Spinal cord (tissue), 10 donors: Measurements from ENCODE around the gene HOXD11. TPM values are rescaled to one million over a fixed set of nuclear protein-coding genes. Genes with fewer than 3 reads are reported as not detected.
A peak's percentile ranks its signal among the peaks of the same experiment; 100 is the strongest.

ENCODE experiments used
- DNase-seq, 6 donors: peaks; one replicate each; pipeline versions ENCODE4 v3.0.0 to v3.0.0-alpha.2; 2013 to 2015; ENCODE audit warnings: low spot score in 6 of 6, low read depth in 4 of 6
- H3K27ac ChIP-seq: one replicate; pipeline ENCODE4 v1.5.1; 2013; ENCODE audit warnings: low read depth, low read length, control low read depth
- H3K27me3 ChIP-seq: one replicate; pipeline ENCODE4 v1.6.1; 2013; ENCODE audit warnings: low read length; ENCODE audit not compliant: control insufficient read depth, insufficient read depth
- H3K36me3 ChIP-seq: one replicate; pipeline ENCODE4 v1.6.1; 2013; ENCODE audit warnings: low read length; ENCODE audit not compliant: control insufficient read depth, insufficient read depth
- H3K4me1 ChIP-seq: one replicate; pipeline ENCODE4 v1.6.1; 2013; ENCODE audit warnings: low read length; ENCODE audit not compliant: control insufficient read depth, insufficient read depth
- H3K4me3 ChIP-seq: one replicate; pipeline ENCODE4 v1.5.1; 2013; ENCODE audit warnings: low read depth, low read length, control low read depth
- H3K9me3 ChIP-seq: one replicate; pipeline ENCODE4 v1.6.1; 2013; ENCODE audit warnings: low read length; ENCODE audit not compliant: control insufficient read depth, insufficient read depth
- WGBS: methylation state at CpG from one replicate; pipeline ENCODE4 v1.1.5; 2013; ENCODE audit warnings: missing lambda C conversion rate; ENCODE audit not compliant: insufficient coverage; 5-methylcytosine and 5-hydroxymethylcytosine counted together
- long read RNA-seq, 4 donors: transcript quantifications; one replicate each; lab custom pipeline, GENCODE V29; 2026
- polyA plus RNA-seq, 2 donors: library from polyadenylated mRNA; unstranded; fragments of 120-200 nt; gene quantifications; one replicate each; pipeline ENCODE4 v1.2.1, GENCODE V29; 2013; ENCODE audit not compliant: insufficient read length in 2 of 2
- total RNA-seq, 2 donors: library from RNA; depleted of rRNA in 1 of 2; stranded (reverse); fragments of 120-200 nt in 1 of 2; fragments of >200 nt in 1 of 2; gene quantifications; one replicate each; pipeline versions ENCODE4 v1.2.3 to v1.2.4, GENCODE V29; 2013 to 2014
- donor health status: healthy.

Gene HOXD11
- total RNA-seq (1 to 10 TPM in 1 of 2 donors, not detected in 1; 1.4 TPM), polyA plus RNA-seq (under 1 TPM; 0.39 to 0.51 TPM)
- long read RNA-seq, donor 1, result 0 reads
- long read RNA-seq, donor 2, result 0 reads
- long read RNA-seq, donor 3, result 0 reads
- long read RNA-seq, donor 4, result 0 reads

DNA sequence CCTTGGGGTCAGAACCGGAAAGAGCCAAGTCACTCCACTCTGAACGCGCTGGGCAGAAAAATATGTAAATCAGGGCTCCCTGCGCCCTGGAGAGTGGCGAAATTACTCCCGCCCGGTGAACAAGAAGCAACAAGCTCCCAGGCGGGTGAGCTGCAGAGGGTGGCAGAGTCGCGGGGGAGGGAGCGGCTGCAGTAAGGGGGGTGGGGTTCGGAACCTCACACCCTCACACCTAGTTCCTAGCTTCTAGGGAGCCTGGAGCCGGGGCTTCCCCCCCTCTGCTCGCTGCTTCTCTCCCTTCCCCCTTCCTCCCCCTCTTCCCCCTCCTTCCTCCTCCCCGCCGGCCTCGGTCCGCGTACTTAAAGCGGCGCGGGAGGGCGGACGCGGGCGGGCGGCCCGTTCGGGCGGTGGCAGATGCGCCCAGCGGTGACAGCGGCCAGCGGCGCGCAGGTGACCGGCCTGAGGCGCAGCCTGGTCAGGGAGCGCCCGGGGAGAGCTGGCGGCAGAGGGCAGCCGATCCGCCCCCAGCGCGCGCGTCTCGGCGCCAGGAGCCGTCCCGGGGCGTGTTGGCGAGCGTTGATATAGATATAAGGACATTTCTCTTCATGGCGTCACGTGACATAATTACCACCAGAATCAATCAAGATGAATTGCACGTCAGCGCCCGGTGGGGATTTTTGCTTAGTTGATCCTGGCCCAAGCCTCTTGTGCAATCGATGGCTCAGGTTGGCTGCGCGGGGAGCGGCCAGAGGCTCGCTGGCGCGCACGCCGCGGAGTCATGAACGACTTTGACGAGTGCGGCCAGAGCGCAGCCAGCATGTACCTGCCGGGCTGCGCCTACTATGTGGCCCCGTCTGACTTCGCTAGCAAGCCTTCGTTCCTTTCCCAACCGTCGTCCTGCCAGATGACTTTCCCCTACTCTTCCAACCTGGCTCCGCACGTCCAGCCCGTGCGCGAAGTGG is at the start of gene HOXD11:
TSS of gene HOXD11 (plus strand) at position 700 of the 959 bp plus-strand sequence. CDS start at position 776, 76 bp downstream.
- DNase-seq, result no peak
- WGBS, result under 1% methylated on average over 71 of the region's 85 CpGs
- Histone ChIP-seq H3K27me3 (peaks cover 97% of the 10 kb centered on the region), H3K36me3 (no peaks in the 10 kb centered on the region), H3K9me3 (no peaks in the 10 kb centered on the region), H3K4me3 (peak within 1 kb of the TSS; percentile 19), H3K4me1 (peaks cover 32% of the 10 kb centered on the region), H3K27ac (peak within 1 kb of the TSS; percentile 79)

GRCh38 chr2:176063958-176064357 is 43.1 kb upstream of the HOXD11 start:
- Histone ChIP-seq H3K9me3 (no peaks in the 10 kb centered on the region), H3K4me3 (no peak overlapping the region), H3K27ac (no peak overlapping the region), H3K36me3 (no peaks in the 10 kb centered on the region), H3K4me1 (peaks cover 22% of the 10 kb centered on the region), H3K27me3 (peaks cover 59% of the 10 kb centered on the region)
- peak in 1 of 6 donors; percentile 22 for DNase-seq
- WGBS, result no CpG with 5 or more reads among the region's 2 CpGs

DNA sequence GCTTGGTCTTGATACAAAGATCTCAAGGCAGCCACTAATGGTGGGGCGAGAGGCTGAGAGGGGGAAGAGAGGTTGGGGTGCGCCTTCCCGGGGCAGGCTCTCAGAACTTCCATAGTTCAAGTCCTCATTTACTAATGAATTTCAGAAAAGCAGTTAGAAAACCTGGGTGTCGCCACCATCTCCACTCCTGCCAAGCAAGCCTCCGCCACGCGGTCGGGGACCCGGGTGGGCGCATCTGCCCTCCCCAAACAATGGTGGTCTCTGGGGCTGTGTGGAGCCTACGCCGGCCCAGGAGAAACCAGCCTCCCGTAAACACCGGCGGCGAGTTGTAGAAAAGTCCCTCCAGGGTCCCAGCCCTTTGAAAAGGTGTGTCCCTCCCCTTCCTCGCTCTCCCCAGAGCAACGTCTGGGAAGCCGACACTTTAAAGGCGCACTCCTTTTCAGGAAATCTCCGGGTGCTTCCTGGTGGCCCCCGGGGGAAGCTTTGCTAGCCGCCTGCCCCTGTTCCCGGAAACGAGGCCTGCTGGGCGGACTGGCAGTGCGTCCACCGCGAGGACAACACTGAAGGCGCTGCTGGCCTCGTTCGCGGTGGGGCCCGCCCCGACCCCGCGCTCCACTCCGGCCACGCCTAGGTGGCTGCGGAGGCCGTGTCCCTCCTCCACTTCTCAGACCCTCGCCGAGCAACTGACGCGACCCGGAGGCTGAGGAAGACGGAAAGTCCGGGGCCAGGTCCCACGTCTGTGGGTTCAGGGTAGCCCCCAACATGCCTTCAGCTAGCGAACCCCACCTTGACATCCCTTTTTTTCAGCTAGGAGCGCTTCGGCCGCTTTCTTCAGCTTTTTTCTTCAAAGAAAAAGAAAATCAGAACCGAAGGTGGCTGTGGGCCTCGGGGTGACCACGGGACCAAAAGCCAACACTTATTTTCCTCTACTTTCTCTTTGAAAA is 40.2 kb upstream of the HOXD11 start:
- Histone ChIP-seq H3K27ac (no peak overlapping the region), H3K36me3 (no peaks in the 10 kb centered on the region), H3K27me3 (peaks cover 81% of the 10 kb centered on the region), H3K4me3 (peak overlapping the region; percentile 16), H3K9me3 (no peaks in the 10 kb centered on the region), H3K4me1 (peaks cover 29% of the 10 kb centered on the region)
- WGBS, result 3% methylated on average over 51 of the region's 56 CpGs
- DNase-seq, result no peak

- peaks cover 30% of the 10 kb centered on the region for H3K4me1 ChIP-seq
- H3K9me3 ChIP-seq, result no peaks in the 10 kb centered on the region
- DNase-seq, result peak in 1 of 6 donors; percentile 15
- H3K4me3 ChIP-seq, result peak overlapping the region; percentile 16
- no peak overlapping the region for H3K27ac ChIP-seq
- WGBS, result 5% methylated on average over 33 of the region's 38 CpGs
- H3K36me3 ChIP-seq, result no peaks in the 10 kb centered on the region
- peaks cover 84% of the 10 kb centered on the region for H3K27me3 ChIP-seq
Measured at GRCh38 chr2:176067589-176068418, 39.3 kb upstream of the HOXD11 start.

DNA sequence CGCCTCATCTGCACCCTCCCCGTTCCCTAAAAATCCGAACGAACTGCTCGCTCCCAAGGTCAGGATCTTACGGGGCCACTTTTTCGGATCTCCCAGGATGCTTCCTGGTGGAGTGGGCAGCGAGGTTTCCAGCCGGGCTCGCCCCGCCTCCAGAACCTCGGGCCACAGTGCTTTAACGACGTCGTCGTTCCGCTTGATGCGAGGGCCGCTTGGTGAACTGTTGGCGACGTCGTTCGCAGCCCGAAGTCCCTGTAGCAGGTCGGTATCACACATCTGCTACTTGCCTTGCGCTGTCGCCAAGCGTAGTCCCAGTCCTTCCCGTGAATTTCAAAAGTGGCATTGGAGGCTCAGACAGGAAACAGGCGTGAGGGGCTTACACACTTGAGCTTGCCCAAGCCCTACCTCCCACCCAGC is 38.7 kb upstream of the HOXD11 start:
- DNase-seq, result peak in 1 of 6 donors; percentile 21
- no peak overlapping the region for H3K4me3 ChIP-seq
- peaks cover 30% of the 10 kb centered on the region for H3K4me1 ChIP-seq
- peaks cover 90% of the 10 kb centered on the region for H3K27me3 ChIP-seq
- no peak overlapping the region for H3K27ac ChIP-seq
- WGBS, result 5% methylated on average over 30 of the region's 30 CpGs
- H3K36me3 ChIP-seq, result no peaks in the 10 kb centered on the region
- no peaks in the 10 kb centered on the region for H3K9me3 ChIP-seq

DNA sequence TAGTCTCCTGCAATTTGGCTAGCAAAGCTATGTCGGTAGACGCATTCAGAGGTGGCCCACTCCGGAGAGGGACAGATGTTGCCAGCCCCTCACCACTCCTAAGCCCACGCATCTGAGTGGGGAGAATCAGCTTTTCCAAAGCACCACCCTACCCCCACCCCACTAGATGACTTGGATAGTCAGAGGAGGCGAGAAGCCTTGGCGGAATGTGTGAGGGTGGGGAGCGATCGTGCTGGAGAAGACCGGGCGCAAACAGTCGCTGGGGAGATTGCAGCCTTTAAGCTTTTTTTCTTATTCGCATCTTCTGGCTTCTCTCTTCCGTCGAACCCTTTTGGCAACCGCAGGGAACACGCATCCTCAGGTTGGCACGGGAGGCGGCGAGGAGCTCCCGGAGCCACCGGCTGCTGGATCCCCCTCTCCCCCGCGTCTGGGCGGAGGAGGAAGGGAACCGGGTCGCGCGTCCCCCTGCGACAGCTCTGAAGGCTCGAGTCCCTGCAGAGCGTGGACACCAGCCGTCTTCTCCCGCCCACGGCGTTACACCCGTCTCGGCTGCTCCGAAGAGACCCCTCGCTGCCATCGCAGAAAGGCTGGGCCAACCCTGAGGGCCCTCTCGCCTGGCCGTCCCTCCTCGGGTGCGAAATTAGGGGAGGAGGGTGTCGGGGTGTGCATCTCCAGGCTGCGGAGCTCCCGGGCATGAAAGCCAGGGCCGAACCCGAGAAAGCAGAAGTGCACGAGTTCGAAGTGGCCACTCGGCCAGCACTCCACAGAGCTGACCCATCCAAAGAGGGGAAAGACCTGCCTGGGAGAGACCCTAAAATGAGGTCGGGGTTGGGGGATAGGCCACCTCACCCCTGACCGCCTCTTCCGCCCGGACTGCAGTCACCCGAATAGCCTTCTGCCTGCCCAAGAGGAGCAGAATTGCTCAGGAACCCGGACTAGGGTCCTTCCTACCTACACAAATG is 35.5 kb upstream of the HOXD11 start:
- H3K27me3 ChIP-seq, result peaks cover 100% of the 10 kb centered on the region
- no peak overlapping the region for H3K4me3 ChIP-seq
- H3K9me3 ChIP-seq, result no peaks in the 10 kb centered on the region
- no peaks in the 10 kb centered on the region for H3K36me3 ChIP-seq
- 5% methylated on average over 55 of the region's 58 CpGs for WGBS
- no peak overlapping the region for H3K27ac ChIP-seq
- peak in 1 of 6 donors; percentile 3 for DNase-seq
- H3K4me1 ChIP-seq, result peaks cover 30% of the 10 kb centered on the region

DNA sequence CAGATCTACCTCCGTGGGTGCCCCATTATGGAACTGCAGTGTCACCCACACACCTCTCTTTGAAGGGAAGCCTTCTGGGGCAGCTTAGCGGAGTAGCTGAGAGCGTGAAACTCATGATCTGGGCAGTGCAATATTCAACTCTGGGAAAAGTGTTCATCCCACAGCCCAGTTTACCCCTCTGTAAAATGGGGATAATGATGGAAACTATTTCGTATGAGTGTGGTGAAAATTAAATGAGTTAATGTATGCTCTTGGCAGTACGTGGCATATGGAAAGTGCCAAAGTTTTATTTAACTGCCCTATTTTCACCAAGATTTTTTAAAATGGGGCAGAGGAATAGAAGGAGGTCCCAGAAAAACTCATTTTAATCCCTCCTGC is 34.8 kb upstream of the HOXD11 start:
- Histone ChIP-seq H3K27me3 (peaks cover 100% of the 10 kb centered on the region), H3K9me3 (no peaks in the 10 kb centered on the region), H3K4me3 (no peak overlapping the region), H3K36me3 (no peaks in the 10 kb centered on the region), H3K27ac (no peak overlapping the region), H3K4me1 (peaks cover 23% of the 10 kb centered on the region)
- DNase-seq, result no peak
- WGBS, result no CpG with 5 or more reads among the region's 5 CpGs
